Choroid plexus epithelial cell (primary cell): ENCODE results near the gene WIPI1.

ENCODE experiments used
- DNase-seq: peaks from one replicate; pipeline ENCODE4 v3.0.0-alpha.2; 2010; ENCODE audit warnings: low read depth
- H3K4me3 ChIP-seq: 2 replicates; pipeline ENCODE4 v1.5.1; 2011; ENCODE audit warnings: low read depth, mild to moderate bottlenecking, control low read depth, low read length, moderate library complexity
- CTCF ChIP-seq: conservative IDR thresholded peaks from 2 replicates; pipeline ENCODE4 v1.5.1; 2011; ENCODE audit warnings: low read depth, mild to moderate bottlenecking, control low read depth, inconsistent platforms, low read length, moderate library complexity

WIPI1 gene

GRCh38 chr17:68457168-68457538 is at the start of gene WIPI1:
Gene WIPI1, minus strand, starts transcription at chr17:68457496. Its CDS starts 75 bp downstream, at chr17:68457421.
- H3K4me3 ChIP-seq = peak within 1 kb of the TSS; percentile 89
- no peak for TF ChIP-seq CTCF
- DNase-seq = no peak

- DNase-seq = no peak
Measured at GRCh38 chr17:68505951-68506350, 48.7 kb upstream of the WIPI1 start.

GRCh38 chr17:68501074-68501473 is 43.8 kb upstream of the WIPI1 start:
- TF ChIP-seq CTCF = no peak
- DNase-seq = peak; percentile 57
- no peak overlapping the region for H3K4me3 ChIP-seq

More at GRCh38 chr17:68505951-68506350, 48.7 kb upstream of the WIPI1 start:
- H3K4me3 ChIP-seq = no peak overlapping the region
- TF ChIP-seq CTCF = no peak

GRCh38 chr17:68499587-68499986 is 42.3 kb upstream of the WIPI1 start:
- no peak overlapping the region for H3K4me3 ChIP-seq
- TF ChIP-seq CTCF = no peak
- DNase-seq = no peak

GRCh38 chr17:68498479-68499326 is 41.4 kb upstream of the WIPI1 start:
- DNase-seq = no peak
- TF ChIP-seq CTCF = no peak
- no peak overlapping the region for H3K4me3 ChIP-seq

GRCh38 chr17:68497885-68498319 is 40.6 kb upstream of the WIPI1 start:
- no peak for DNase-seq

More at GRCh38 chr17:68497885-68498319, 40.6 kb upstream of the WIPI1 start:
- no peak overlapping the region for H3K4me3 ChIP-seq
- TF ChIP-seq CTCF = no peak
